Spleen (tissue), 7 donors: ENCODE measurements around the gene C14orf132.

Experiments
- POLR2A ChIP-seq, 3 donors: fragments of 450-650 bp; IDR thresholded peaks; one replicate each; pipeline ENCODE4 v1.5.1; 2017; ENCODE audit warnings: antibody characterized with exemption in 3 of 3, mild to moderate bottlenecking in 1 of 3
- POLR2AphosphoS5 ChIP-seq, 3 donors: sonication (generic); formaldehyde crosslinking; IDR thresholded peaks; one replicate each; pipeline ENCODE4 v1.5.1; 2017; ENCODE audit warnings: antibody characterized with exemption in 3 of 3
- TF ChIP-seq, protein P1 (sequence below), 11 experiments: fragments of 200-600 bp in 7 of 11; fragments of 450-650 bp in 4 of 11; sonication (generic) in 4 of 11; IDR thresholded peaks in 8 of 11; conservative IDR thresholded peaks in 3 of 11; 1 replicate in 7 of 11; 2 replicates in 4 of 11; pipeline versions ENCODE4 v1.4.0 to v1.8.0; 2016 to 2021; ENCODE audit warnings: antibody characterized with exemption in 11 of 11, inconsistent platforms in 4 of 11, mild to moderate bottlenecking in 1 of 11
- donor health status: DM: no; HTN: no; CAD: no; lungs with moderate emphysema.
- donor health status: DM: no; HTN: no; CAD: no.
- donor health status: DM: no; HTN: no; CAD: no.

DNA sequence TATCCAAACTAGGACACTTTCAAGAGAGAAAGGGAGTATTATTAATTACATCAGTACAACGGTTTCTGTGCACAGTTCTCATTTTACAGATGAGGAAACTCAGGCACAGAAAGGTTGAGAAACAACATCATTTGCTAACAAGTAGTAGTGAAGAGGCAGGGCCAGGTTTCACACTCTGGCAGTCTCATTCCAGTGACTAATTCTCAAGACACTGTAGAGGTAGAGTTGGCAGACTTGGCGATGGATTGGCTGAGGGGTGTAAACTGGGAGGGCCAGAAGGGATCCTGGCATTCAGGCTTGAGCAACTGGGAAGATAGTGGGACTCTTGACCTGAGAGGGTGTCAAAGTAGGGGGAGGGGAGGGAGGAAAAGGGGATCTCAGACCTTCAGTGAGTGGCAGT lies 91.7 kb downstream of the C14orf132 start:
- TF ChIP-seq, protein P1, sequence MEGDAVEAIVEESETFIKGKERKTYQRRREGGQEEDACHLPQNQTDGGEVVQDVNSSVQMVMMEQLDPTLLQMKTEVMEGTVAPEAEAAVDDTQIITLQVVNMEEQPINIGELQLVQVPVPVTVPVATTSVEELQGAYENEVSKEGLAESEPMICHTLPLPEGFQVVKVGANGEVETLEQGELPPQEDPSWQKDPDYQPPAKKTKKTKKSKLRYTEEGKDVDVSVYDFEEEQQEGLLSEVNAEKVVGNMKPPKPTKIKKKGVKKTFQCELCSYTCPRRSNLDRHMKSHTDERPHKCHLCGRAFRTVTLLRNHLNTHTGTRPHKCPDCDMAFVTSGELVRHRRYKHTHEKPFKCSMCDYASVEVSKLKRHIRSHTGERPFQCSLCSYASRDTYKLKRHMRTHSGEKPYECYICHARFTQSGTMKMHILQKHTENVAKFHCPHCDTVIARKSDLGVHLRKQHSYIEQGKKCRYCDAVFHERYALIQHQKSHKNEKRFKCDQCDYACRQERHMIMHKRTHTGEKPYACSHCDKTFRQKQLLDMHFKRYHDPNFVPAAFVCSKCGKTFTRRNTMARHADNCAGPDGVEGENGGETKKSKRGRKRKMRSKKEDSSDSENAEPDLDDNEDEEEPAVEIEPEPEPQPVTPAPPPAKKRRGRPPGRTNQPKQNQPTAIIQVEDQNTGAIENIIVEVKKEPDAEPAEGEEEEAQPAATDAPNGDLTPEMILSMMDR (IDR thresholded peaks at IDR 0.05 in 8 of 11, conservative IDR thresholded peaks at IDR 0.05 in 3 of 11): no peak
- TF ChIP-seq POLR2AphosphoS5 (IDR thresholded peaks at IDR 0.05): no peak
- TF ChIP-seq POLR2A (IDR thresholded peaks at IDR 0.05): no peak
